Astrocyte of the cerebellum (primary cell): ENCODE data around the gene FADS6.

Source experiments
- DNase-seq: peaks from one replicate; pipeline ENCODE4 v3.0.0-alpha.2; 2011; ENCODE audit warnings: low read depth
- H3K4me3 ChIP-seq: 2 replicates; pipeline ENCODE4 v1.5.1; 2011; ENCODE audit warnings: mild to moderate bottlenecking, low read depth, low read length, moderate library complexity
- CTCF ChIP-seq: IDR thresholded peaks from 2 replicates; pipeline ENCODE4 v1.5.1; 2012; ENCODE audit warnings: low read length, low read depth, moderate library complexity, mild to moderate bottlenecking; ENCODE audit errors: missing control alignments
- in situ Hi-C: cut with HindIII; loops from 2 replicates; pipeline ENCODE4 v1.10.0; 2017; ENCODE audit warnings: low sequenced_read_pairs

The FADS6 gene

DNA sequence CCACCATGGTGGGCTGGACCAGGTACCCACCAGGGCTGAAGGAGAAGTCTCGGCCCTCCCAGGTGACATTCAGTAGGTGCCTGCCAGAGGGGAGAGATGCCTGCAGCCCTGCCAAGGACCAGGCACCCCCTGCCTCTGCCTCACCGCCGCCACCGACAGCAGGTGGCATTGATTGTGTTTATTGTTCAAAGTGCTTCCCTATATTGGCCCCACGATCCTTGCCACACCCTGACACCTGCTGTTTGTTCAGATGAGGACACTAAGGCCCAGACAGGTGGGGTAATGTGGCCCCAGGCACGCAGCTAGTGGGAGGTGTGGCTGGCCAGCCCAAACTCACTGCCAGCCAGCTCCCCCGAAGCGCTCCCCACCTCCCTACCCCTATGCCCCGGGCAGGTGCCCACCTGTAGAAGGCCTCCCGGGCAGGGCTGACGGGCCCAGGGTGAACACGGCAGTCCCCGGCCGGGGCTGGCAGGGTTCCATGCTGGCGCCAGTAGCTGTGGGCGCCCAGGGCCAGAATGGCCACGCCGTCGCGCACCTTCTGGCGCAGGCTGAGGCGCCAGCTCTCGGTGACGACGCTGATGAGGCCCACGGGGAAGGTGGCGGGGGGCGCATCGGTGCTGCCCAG lies 41.7 kb downstream of the FADS6 start:
- no peak overlapping the region for H3K4me3 ChIP-seq
- TF ChIP-seq CTCF = no peak
- no peak for DNase-seq
- in situ Hi-C loops = no loop called here

DNA sequence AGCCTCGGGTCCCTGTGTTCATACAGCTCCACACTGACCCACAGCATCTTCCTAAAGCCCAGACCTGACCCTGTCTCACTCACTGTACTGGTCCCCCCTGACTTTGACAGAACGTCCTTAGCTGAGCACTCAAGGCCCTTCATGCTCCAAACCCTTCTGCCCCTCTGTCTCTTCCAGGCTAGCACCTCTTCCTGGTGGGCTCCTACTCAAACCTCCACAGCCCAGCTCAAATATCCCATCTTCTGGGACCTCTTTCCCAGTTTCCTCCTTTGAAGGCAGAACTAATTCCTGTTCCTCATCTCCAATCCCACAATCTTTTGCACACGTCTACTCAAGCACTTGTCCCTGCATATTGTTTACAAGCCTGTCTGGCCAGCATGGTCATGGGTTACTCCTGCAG lies 42.5 kb downstream of the FADS6 start:
- no peak for TF ChIP-seq CTCF
- DNase-seq = no peak
- no peak overlapping the region for H3K4me3 ChIP-seq
- in situ Hi-C loops = no loop called here

DNA sequence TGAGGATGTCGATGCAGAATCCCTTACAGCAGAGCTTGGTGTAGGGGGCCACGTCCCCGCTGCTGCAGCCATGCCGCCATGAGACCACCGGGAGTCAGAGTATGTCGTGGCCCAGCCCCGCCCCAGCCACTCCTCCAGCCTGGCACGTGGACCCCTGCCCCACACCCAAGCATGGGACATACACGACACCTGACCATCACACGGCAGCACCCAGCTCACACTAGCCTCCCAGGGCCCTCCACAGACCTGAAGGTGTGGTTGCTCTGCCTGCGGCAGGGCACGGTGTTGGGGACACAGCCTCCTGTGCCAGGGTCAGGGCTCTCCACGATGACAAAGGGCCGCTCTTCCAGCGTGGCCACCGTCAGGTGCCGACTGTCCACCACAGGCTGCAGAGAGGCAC lies 43.1 kb downstream of the FADS6 start:
- TF ChIP-seq CTCF = no peak
- no peak for DNase-seq
- in situ Hi-C loops = no loop called here
- no peak overlapping the region for H3K4me3 ChIP-seq

- H3K4me3 ChIP-seq = no peak overlapping the region
- no peak for TF ChIP-seq CTCF
- in situ Hi-C loops = no loop called here
- no peak for DNase-seq
Observed at GRCh38 chr17:74848656-74849399, 44.6 kb downstream of the FADS6 start.

- H3K4me3 ChIP-seq = no peak overlapping the region
- no peak for TF ChIP-seq CTCF
- DNase-seq = no peak
- in situ Hi-C loops = no loop called here
Observed at GRCh38 chr17:74846621-74847020, 46.8 kb downstream of the FADS6 start.

- in situ Hi-C loops = no loop called here
- H3K4me3 ChIP-seq = no peak overlapping the region
- no peak for DNase-seq
- no peak for TF ChIP-seq CTCF
Observed at GRCh38 chr17:74843352-74843627, 50.1 kb downstream of the FADS6 start.
